Stomach (tissue), 4 donors: ENCODE results near the gene SESN1.

Experiments used
- CTCF ChIP-seq, 7 experiments: fragments of 450-650 bp in 4 of 7; fragments of 200-600 bp in 3 of 7; sonication (generic) in 3 of 7; IDR thresholded peaks; one replicate each; pipeline ENCODE4 v1.5.1; 2016 to 2019; ENCODE audit warnings: antibody characterized with exemption in 7 of 7, control low read depth in 2 of 7, mild to moderate bottlenecking in 1 of 7
- POLR2AphosphoS5 ChIP-seq, 3 donors: sonication (generic); formaldehyde crosslinking; IDR thresholded peaks; one replicate each; pipeline ENCODE4 v1.6.1; 2016; ENCODE audit warnings: antibody characterized with exemption in 3 of 3

GRCh38 chr6:109092074-109092473 lies 2.6 kb downstream of the SESN1 start:
- no peak for TF ChIP-seq CTCF (IDR thresholded peaks at IDR 0.05)
- TF ChIP-seq POLR2AphosphoS5 (IDR thresholded peaks at IDR 0.05): no peak
